Esophagus squamous epithelium (tissue), 5 donors: ENCODE data around the gene CAPS. TPM values are rescaled to one million over a fixed set of nuclear protein-coding genes. Genes with fewer than 3 reads are reported as not detected.

Experiments used
- DNase-seq: peaks from one replicate; lab custom pipeline; 2025; lab: John Stamatoyannopoulos, UW
- H3K27ac ChIP-seq, 4 donors: fragments of 200-600 bp; sonication (generic); one replicate each; pipeline ENCODE4 v1.5.1; 2016 to 2019; ENCODE audit warnings: mild to moderate bottlenecking in 1 of 4
- H3K27me3 ChIP-seq, 4 donors: fragments of 200-600 bp; sonication (generic); 1 replicate in 3 of 4; 2 replicates in 1 of 4; pipeline versions ENCODE4 v1.5.1 to v1.6.0; 2017 to 2021; ENCODE audit warnings: antibody characterized with exemption in 1 of 4
- H3K36me3 ChIP-seq, 3 donors: fragments of 200-600 bp; sonication (generic); one replicate each; pipeline ENCODE4 v1.5.1; 2016 to 2019
- H3K4me1 ChIP-seq, 3 donors: fragments of 200-600 bp; sonication (generic); one replicate each; pipeline ENCODE4 v1.5.1; 2017 to 2019
- H3K4me3 ChIP-seq, 4 donors: fragments of 200-600 bp; sonication (generic); 1 replicate in 3 of 4; 2 replicates in 1 of 4; pipeline ENCODE4 v1.5.1; 2016 to 2019; ENCODE audit warnings: mild to moderate bottlenecking in 2 of 4, moderate library complexity in 1 of 4
- H3K9me3 ChIP-seq, 3 donors: fragments of 200-600 bp; sonication (generic); one replicate each; pipeline ENCODE4 v1.5.1; 2016 to 2019
- CTCF ChIP-seq, 6 experiments: fragments of 450-650 bp in 4 of 6; fragments of 200-600 bp in 2 of 6; sonication (generic) in 2 of 6; IDR thresholded peaks; one replicate each; pipeline ENCODE4 v1.5.1; 2016 to 2019; ENCODE audit warnings: antibody characterized with exemption in 6 of 6, mild to moderate bottlenecking in 4 of 6, moderate library complexity in 4 of 6
- POLR2A ChIP-seq, 4 donors: fragments of 450-650 bp; IDR thresholded peaks; one replicate each; pipeline ENCODE4 v1.6.1; 2017; ENCODE audit warnings: antibody characterized with exemption in 4 of 4, mild to moderate bottlenecking in 4 of 4, moderate library complexity in 3 of 4
- WGBS, 2 donors: methylation state at CpG; one replicate each; pipeline ENCODE4 v1.1.5; 2018; 5-methylcytosine and 5-hydroxymethylcytosine counted together
- intact Hi-C: fragments of 100-400 bp; cut with DNase I; formaldehyde crosslinking; loops from one replicate; pipeline ENCODE4 v1.15.0; 2022
- total RNA-seq, 4 donors: library from RNA; depleted of rRNA; stranded (reverse); fragments of >200 nt; gene quantifications; one replicate each; pipeline ENCODE4 v1.1.0, GENCODE V29; 2016
- donor health status: DM: yes; HTN: yes; CAD: no.

The CAPS gene
- total RNA-seq, 4 donors from 2014 or later: 3.3 to 13.7 (median 7.3) TPM

GRCh38 chr19:5955636-5955935, 41.5 kb downstream of the CAPS start:
- Histone ChIP-seq H3K9me3 (no peaks in the 10 kb centered on the region), H3K4me3 (no peak overlapping the region), H3K27me3 (no peaks in the 10 kb centered on the region), H3K4me1 (peaks cover 51 to 90% (median 57%) of the 10 kb centered on the region in 3 donors), H3K36me3 (peaks cover 0 to 9% (median 6%) of the 10 kb centered on the region in 3 donors), H3K27ac (peak overlapping the region in 1 of 4 donors; percentile 43)
- DNase-seq: no peak
- intact Hi-C loops: no loop called here
- TF ChIP-seq CTCF (IDR thresholded peaks at IDR 0.05) (no peak), POLR2A (IDR thresholded peaks at IDR 0.05) (no peak)
- WGBS, 2 donors: 66 to 73% methylated on average over 3 of the region's 3 CpGs

GRCh38 chr19:5956323-5956722, 42.3 kb downstream of the CAPS start:
- peaks cover 53 to 90% (median 57%) of the 10 kb centered on the region in 3 donors for H3K4me1 ChIP-seq
- intact Hi-C loops: no loop called here
- DNase-seq: no peak
- H3K27ac ChIP-seq: no peak overlapping the region
- TF ChIP-seq CTCF (IDR thresholded peaks at IDR 0.05) (no peak), POLR2A (IDR thresholded peaks at IDR 0.05) (no peak)
- H3K27me3 ChIP-seq: no peaks in the 10 kb centered on the region
- peaks cover 0 to 9% (median 6%) of the 10 kb centered on the region in 3 donors for H3K36me3 ChIP-seq
- H3K9me3 ChIP-seq: no peaks in the 10 kb centered on the region
- no peak overlapping the region for H3K4me3 ChIP-seq
- 69 to 74% methylated on average over 3 of the region's 3 CpGs for whole genome bisulfite sequencing, 2 donors

GRCh38 chr19:5956728-5957127, 42.7 kb downstream of the CAPS start:
- H3K9me3 ChIP-seq: no peaks in the 10 kb centered on the region
- 86 to 89% methylated on average over 12 of the region's 12 CpGs for WGBS, 2 donors
- TF ChIP-seq CTCF (IDR thresholded peaks at IDR 0.05): no peak
- TF ChIP-seq POLR2A (IDR thresholded peaks at IDR 0.05): no peak
- H3K4me3 ChIP-seq: no peak overlapping the region
- intact Hi-C loops: no loop called here
- no peaks in the 10 kb centered on the region for H3K27me3 ChIP-seq
- H3K27ac ChIP-seq: no peak overlapping the region
- H3K4me1 ChIP-seq: peaks cover 51 to 90% (median 57%) of the 10 kb centered on the region in 3 donors
- peaks cover 0 to 9% (median 6%) of the 10 kb centered on the region in 3 donors for H3K36me3 ChIP-seq
- DNase-seq: no peak

- intact Hi-C loops: no loop called here
- no peak overlapping the region for H3K27ac ChIP-seq
- TF ChIP-seq CTCF (IDR thresholded peaks at IDR 0.05) (no peak), POLR2A (IDR thresholded peaks at IDR 0.05) (no peak)
- no peaks in the 10 kb centered on the region for H3K9me3 ChIP-seq
- H3K27me3 ChIP-seq: no peaks in the 10 kb centered on the region
- no peak overlapping the region for H3K4me3 ChIP-seq
- peaks cover 0 to 9% (median 6%) of the 10 kb centered on the region in 3 donors for H3K36me3 ChIP-seq
- H3K4me1 ChIP-seq: peaks cover 51 to 90% (median 57%) of the 10 kb centered on the region in 3 donors
- WGBS, 2 donors: 78% methylated on average over 10 of the region's 10 CpGs
- DNase-seq: no peak
Observed at GRCh38 chr19:5957170-5957569, 43.1 kb downstream of the CAPS start.

- intact Hi-C loops: no loop called here
- H3K27ac ChIP-seq: peak overlapping the region in 2 of 4 donors; percentile 10 to 27
- H3K27me3 ChIP-seq: no peaks in the 10 kb centered on the region
- no peak for DNase-seq
- H3K4me3 ChIP-seq: no peak overlapping the region
- H3K9me3 ChIP-seq: no peaks in the 10 kb centered on the region
- WGBS, 2 donors: 82 to 88% methylated on average over 13 to 18 of the region's 21 CpGs
- H3K36me3 ChIP-seq: peaks cover 0 to 9% (median 6%) of the 10 kb centered on the region in 3 donors
- H3K4me1 ChIP-seq: peaks cover 48 to 90% (median 57%) of the 10 kb centered on the region in 3 donors
- no peak for TF ChIP-seq POLR2A (IDR thresholded peaks at IDR 0.05)
- TF ChIP-seq CTCF (IDR thresholded peaks at IDR 0.05): no peak
Observed at GRCh38 chr19:5958074-5958850, 44.2 kb downstream of the CAPS start.
